MM.1S (cell line): Measurements from ENCODE around the gene SETD9.

Experiments
- EZH2 ChIP-seq: fragments of 300-600 bp; sonication (generic); optimal IDR thresholded peaks from 2 replicates; pipeline ENCODE3; 2017; ENCODE audit warnings: low read depth, mild to moderate bottlenecking, antibody characterized with exemption, low read length, mixed read lengths
- TF ChIP-seq, protein P1 (sequence below): fragments of 300-600 bp; sonication (generic); IDR thresholded peaks from 2 replicates; pipeline ENCODE4 v1.5.1; 2016; ENCODE audit warnings: antibody characterized with exemption, low read length, mixed read lengths

GRCh38 chr5:56950626-56951125 lies 41.3 kb downstream of the SETD9 start:
- TF ChIP-seq, protein P1, sequence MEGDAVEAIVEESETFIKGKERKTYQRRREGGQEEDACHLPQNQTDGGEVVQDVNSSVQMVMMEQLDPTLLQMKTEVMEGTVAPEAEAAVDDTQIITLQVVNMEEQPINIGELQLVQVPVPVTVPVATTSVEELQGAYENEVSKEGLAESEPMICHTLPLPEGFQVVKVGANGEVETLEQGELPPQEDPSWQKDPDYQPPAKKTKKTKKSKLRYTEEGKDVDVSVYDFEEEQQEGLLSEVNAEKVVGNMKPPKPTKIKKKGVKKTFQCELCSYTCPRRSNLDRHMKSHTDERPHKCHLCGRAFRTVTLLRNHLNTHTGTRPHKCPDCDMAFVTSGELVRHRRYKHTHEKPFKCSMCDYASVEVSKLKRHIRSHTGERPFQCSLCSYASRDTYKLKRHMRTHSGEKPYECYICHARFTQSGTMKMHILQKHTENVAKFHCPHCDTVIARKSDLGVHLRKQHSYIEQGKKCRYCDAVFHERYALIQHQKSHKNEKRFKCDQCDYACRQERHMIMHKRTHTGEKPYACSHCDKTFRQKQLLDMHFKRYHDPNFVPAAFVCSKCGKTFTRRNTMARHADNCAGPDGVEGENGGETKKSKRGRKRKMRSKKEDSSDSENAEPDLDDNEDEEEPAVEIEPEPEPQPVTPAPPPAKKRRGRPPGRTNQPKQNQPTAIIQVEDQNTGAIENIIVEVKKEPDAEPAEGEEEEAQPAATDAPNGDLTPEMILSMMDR, result no peak
- TF ChIP-seq EZH2, result no peak
